ENCODE measurements around the gene PRKN.
A peak's percentile ranks its signal among the peaks of the same experiment; 100 is the strongest.

PRKN gene

GRCh38 chr6:162416831-162417537 is 310.6 kb downstream of the PRKN start:
- no peak for TF ChIP-seq GATA2 (IDR thresholded peaks at IDR 0.05; ENCODE audit: low read depth, low read length)
- peak; percentile 14; the same call in 1 of the 2 replicates for TF ChIP-seq GATA3 (IDR thresholded peaks at IDR 0.05; ENCODE audit: low read depth, low read length)

GRCh38 chr6:162416307-162416706 is 311.3 kb downstream of the PRKN start:
- TF ChIP-seq GATA2 (IDR thresholded peaks at IDR 0.05; ENCODE audit: low read depth, low read length): no peak
- no peak for TF ChIP-seq GATA3 (IDR thresholded peaks at IDR 0.05; ENCODE audit: low read depth, low read length)

GRCh38 chr6:162409741-162410691 is 317.6 kb downstream of the PRKN start:
- TF ChIP-seq GATA2 (IDR thresholded peaks at IDR 0.05; ENCODE audit: low read depth, low read length): peak; percentile 37; the same call in 1 of the 2 replicates
- no peak for TF ChIP-seq GATA3 (IDR thresholded peaks at IDR 0.05; ENCODE audit: low read depth, low read length)

- no peak for TF ChIP-seq GATA2 (IDR thresholded peaks at IDR 0.05; ENCODE audit: low read depth, low read length)
- no peak for TF ChIP-seq GATA3 (IDR thresholded peaks at IDR 0.05; ENCODE audit: low read depth, low read length)
Observed at GRCh38 chr6:162408826-162409535, 318.6 kb downstream of the PRKN start.

- TF ChIP-seq GATA3 (IDR thresholded peaks at IDR 0.05; ENCODE audit: low read depth, low read length): no peak
- TF ChIP-seq GATA2 (IDR thresholded peaks at IDR 0.05; ENCODE audit: low read depth, low read length): no peak
Observed at GRCh38 chr6:162404951-162405350, 322.6 kb downstream of the PRKN start.

GRCh38 chr6:162403031-162403430 is 324.5 kb downstream of the PRKN start:
- TF ChIP-seq GATA3 (IDR thresholded peaks at IDR 0.05; ENCODE audit: low read depth, low read length) (no peak), GATA2 (IDR thresholded peaks at IDR 0.05; ENCODE audit: low read depth, low read length) (no peak)

- TF ChIP-seq GATA3 (IDR thresholded peaks at IDR 0.05; ENCODE audit: low read depth, low read length) (no peak), GATA2 (IDR thresholded peaks at IDR 0.05; ENCODE audit: low read depth, low read length) (no peak)
Observed at GRCh38 chr6:162395181-162395580, 332.4 kb downstream of the PRKN start.

- TF ChIP-seq GATA3 (IDR thresholded peaks at IDR 0.05; ENCODE audit: low read depth, low read length) (no peak), GATA2 (IDR thresholded peaks at IDR 0.05; ENCODE audit: low read depth, low read length) (no peak)
Observed at GRCh38 chr6:162389343-162390085, 338.1 kb downstream of the PRKN start.

GRCh38 chr6:162388383-162388777 is 339.2 kb downstream of the PRKN start:
- no peak for TF ChIP-seq GATA3 (IDR thresholded peaks at IDR 0.05; ENCODE audit: low read depth, low read length)
- no peak for TF ChIP-seq GATA2 (IDR thresholded peaks at IDR 0.05; ENCODE audit: low read depth, low read length)

GRCh38 chr6:162387718-162388382 is 339.7 kb downstream of the PRKN start:
- TF ChIP-seq GATA3 (IDR thresholded peaks at IDR 0.05; ENCODE audit: low read depth, low read length) (no peak), GATA2 (IDR thresholded peaks at IDR 0.05; ENCODE audit: low read depth, low read length) (no peak)

GRCh38 chr6:162385980-162386379 is 341.6 kb downstream of the PRKN start:
- no peak for TF ChIP-seq GATA3 (IDR thresholded peaks at IDR 0.05; ENCODE audit: low read depth, low read length)
- TF ChIP-seq GATA2 (IDR thresholded peaks at IDR 0.05; ENCODE audit: low read depth, low read length): no peak

- TF ChIP-seq GATA2 (IDR thresholded peaks at IDR 0.05; ENCODE audit: low read depth, low read length) (no peak), GATA3 (IDR thresholded peaks at IDR 0.05; ENCODE audit: low read depth, low read length) (no peak)
Observed at GRCh38 chr6:162379757-162380409, 347.7 kb downstream of the PRKN start.
